ENCODE results near the gene PPP2R5D. TPM values are rescaled to one million over a fixed set of nuclear protein-coding genes. Genes with fewer than 3 reads are reported as not detected.
A peak's percentile ranks its signal among the peaks of the same experiment; 100 is the strongest.

PPP2R5D gene
- total RNA-seq, 1 experiment from 2014 or later, result 52.7 TPM

DNA sequence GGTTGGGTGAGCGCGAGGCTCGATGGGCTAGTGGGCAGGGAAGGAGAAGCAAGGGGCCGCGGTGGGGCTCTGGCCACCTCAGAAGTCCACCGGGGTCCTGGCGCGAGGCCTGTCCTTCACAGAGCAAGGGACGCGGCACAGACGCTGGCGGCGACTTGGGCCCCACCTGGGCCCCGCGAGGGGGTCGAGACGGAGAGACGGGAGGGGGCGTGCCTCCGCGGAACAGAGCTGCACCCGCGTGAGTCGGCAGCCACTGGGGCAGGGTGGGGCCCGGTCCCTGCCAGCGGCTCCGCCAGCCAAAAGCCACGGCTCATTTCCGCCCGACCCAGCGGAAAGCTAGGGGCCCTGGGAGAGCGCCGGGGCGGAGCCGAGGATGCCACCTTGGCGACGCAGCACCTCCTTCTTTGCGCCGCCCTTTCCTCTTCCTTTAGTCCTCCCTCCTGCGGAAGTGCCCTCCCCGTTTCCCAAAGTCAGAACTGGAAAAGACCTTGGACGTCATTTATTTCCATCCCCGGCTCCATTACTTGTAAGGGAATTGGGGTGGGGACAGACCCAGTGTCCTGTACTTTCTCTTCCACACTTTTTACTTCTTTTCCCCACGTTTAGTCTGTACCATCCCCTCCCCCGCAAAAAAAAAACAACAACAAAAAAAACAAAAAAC is 69.3 kb downstream of the PPP2R5D start, which contains the start of gene CUL7:
Gene CUL7, minus strand, starts transcription at position 307 of the 661 bp plus-strand sequence. CDS start 1,063 bp downstream, outside the sequence.
- CTCF ChIA-PET, result interaction anchor here (0.6 to 2.3 kb wide), 10 partner anchors 20 to 176 kb away, joined by 3 to 22 read pairs (median 4); partner anchors contain the start of genes CNPY3, DNPH1, GNMT and PTK7
- peaks cover 39% of the 10 kb centered on the region for H3K36me3 Mint-ChIP-seq
- H3K4me1 Mint-ChIP-seq, result peaks cover 30% of the 10 kb centered on the region
- H3K27me3 Mint-ChIP-seq (ENCODE audit: low read depth), result no peaks in the 10 kb centered on the region
- DNase-seq (ENCODE audit: low spot score) (peak; percentile 86), ATAC-seq (peak; percentile 93)
- H3K4me3 Mint-ChIP-seq, result peak within 1 kb of the TSS; percentile 91
- POLR2A ChIA-PET, result interaction anchor here (0.6 to 2.5 kb wide), 10 partner anchors 18 to 440 kb away, joined by 3 to 13 read pairs (median 4); partner anchors contain the start of genes CRIP3, KLHDC3, RRP36 and SRF
- H3K9me3 Mint-ChIP-seq, result no peaks in the 10 kb centered on the region
- H3K27ac Mint-ChIP-seq, result peak within 1 kb of the TSS; percentile 95
- 0 out of 2 replicates have a peak, but pooled peaks have one; percentile 38 for TF ChIP-seq ESRRA (CRISPR knock-in tag; IDR thresholded peaks at IDR 0.05; ENCODE audit: borderline replicate concordance)
- TF ChIP-seq, protein P1, sequence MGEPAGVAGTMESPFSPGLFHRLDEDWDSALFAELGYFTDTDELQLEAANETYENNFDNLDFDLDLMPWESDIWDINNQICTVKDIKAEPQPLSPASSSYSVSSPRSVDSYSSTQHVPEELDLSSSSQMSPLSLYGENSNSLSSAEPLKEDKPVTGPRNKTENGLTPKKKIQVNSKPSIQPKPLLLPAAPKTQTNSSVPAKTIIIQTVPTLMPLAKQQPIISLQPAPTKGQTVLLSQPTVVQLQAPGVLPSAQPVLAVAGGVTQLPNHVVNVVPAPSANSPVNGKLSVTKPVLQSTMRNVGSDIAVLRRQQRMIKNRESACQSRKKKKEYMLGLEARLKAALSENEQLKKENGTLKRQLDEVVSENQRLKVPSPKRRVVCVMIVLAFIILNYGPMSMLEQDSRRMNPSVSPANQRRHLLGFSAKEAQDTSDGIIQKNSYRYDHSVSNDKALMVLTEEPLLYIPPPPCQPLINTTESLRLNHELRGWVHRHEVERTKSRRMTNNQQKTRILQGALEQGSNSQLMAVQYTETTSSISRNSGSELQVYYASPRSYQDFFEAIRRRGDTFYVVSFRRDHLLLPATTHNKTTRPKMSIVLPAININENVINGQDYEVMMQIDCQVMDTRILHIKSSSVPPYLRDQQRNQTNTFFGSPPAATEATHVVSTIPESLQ (CRISPR knock-in tag; IDR thresholded peaks at IDR 0.05), result no peak
- peak; percentile 74 for TF ChIP-seq SP1 (CRISPR knock-in tag; conservative IDR thresholded peaks at IDR 0.05)
- no peak for TF ChIP-seq TCF7 (CRISPR knock-in tag; IDR thresholded peaks at IDR 0.05; ENCODE audit: low read depth)
- TF ChIP-seq, protein P2, sequence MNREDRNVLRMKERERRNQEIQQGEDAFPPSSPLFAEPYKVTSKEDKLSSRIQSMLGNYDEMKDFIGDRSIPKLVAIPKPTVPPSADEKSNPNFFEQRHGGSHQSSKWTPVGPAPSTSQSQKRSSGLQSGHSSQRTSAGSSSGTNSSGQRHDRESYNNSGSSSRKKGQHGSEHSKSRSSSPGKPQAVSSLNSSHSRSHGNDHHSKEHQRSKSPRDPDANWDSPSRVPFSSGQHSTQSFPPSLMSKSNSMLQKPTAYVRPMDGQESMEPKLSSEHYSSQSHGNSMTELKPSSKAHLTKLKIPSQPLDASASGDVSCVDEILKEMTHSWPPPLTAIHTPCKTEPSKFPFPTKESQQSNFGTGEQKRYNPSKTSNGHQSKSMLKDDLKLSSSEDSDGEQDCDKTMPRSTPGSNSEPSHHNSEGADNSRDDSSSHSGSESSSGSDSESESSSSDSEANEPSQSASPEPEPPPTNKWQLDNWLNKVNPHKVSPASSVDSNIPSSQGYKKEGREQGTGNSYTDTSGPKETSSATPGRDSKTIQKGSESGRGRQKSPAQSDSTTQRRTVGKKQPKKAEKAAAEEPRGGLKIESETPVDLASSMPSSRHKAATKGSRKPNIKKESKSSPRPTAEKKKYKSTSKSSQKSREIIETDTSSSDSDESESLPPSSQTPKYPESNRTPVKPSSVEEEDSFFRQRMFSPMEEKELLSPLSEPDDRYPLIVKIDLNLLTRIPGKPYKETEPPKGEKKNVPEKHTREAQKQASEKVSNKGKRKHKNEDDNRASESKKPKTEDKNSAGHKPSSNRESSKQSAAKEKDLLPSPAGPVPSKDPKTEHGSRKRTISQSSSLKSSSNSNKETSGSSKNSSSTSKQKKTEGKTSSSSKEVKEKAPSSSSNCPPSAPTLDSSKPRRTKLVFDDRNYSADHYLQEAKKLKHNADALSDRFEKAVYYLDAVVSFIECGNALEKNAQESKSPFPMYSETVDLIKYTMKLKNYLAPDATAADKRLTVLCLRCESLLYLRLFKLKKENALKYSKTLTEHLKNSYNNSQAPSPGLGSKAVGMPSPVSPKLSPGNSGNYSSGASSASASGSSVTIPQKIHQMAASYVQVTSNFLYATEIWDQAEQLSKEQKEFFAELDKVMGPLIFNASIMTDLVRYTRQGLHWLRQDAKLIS (CRISPR knock-in tag; IDR thresholded peaks at IDR 0.05; ENCODE audit: borderline replicate concordance), result peak; percentile 88; the same call in 1 of the 2 replicates
- 0 out of 2 replicates have a peak, but pooled peaks have one; percentile 45 for TF ChIP-seq CREB1 (CRISPR knock-in tag; IDR thresholded peaks at IDR 0.05)
- TF ChIP-seq NFE2L1 (CRISPR knock-in tag; IDR thresholded peaks at IDR 0.05), result peak; percentile 80; the same call in 1 of the 2 replicates
- TF ChIP-seq, protein P3, sequence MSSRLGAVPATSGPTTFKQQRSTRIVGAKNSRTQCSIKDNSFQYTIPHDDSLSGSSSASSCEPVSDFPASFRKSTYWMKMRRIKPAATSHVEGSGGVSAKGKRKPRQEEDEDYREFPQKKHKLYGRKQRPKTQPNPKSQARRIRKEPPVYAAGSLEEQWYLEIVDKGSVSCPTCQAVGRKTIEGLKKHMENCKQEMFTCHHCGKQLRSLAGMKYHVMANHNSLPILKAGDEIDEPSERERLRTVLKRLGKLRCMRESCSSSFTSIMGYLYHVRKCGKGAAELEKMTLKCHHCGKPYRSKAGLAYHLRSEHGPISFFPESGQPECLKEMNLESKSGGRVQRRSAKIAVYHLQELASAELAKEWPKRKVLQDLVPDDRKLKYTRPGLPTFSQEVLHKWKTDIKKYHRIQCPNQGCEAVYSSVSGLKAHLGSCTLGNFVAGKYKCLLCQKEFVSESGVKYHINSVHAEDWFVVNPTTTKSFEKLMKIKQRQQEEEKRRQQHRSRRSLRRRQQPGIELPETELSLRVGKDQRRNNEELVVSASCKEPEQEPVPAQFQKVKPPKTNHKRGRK (CRISPR knock-in tag; IDR thresholded peaks at IDR 0.05; ENCODE audit: borderline replicate concordance), result no peak
- TF ChIP-seq JAZF1 (CRISPR knock-in tag; IDR thresholded peaks at IDR 0.05), result no peak
- TF ChIP-seq, protein P4, sequence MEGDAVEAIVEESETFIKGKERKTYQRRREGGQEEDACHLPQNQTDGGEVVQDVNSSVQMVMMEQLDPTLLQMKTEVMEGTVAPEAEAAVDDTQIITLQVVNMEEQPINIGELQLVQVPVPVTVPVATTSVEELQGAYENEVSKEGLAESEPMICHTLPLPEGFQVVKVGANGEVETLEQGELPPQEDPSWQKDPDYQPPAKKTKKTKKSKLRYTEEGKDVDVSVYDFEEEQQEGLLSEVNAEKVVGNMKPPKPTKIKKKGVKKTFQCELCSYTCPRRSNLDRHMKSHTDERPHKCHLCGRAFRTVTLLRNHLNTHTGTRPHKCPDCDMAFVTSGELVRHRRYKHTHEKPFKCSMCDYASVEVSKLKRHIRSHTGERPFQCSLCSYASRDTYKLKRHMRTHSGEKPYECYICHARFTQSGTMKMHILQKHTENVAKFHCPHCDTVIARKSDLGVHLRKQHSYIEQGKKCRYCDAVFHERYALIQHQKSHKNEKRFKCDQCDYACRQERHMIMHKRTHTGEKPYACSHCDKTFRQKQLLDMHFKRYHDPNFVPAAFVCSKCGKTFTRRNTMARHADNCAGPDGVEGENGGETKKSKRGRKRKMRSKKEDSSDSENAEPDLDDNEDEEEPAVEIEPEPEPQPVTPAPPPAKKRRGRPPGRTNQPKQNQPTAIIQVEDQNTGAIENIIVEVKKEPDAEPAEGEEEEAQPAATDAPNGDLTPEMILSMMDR (IDR thresholded peaks at IDR 0.05), result no peak
- TF ChIP-seq, protein P5, sequence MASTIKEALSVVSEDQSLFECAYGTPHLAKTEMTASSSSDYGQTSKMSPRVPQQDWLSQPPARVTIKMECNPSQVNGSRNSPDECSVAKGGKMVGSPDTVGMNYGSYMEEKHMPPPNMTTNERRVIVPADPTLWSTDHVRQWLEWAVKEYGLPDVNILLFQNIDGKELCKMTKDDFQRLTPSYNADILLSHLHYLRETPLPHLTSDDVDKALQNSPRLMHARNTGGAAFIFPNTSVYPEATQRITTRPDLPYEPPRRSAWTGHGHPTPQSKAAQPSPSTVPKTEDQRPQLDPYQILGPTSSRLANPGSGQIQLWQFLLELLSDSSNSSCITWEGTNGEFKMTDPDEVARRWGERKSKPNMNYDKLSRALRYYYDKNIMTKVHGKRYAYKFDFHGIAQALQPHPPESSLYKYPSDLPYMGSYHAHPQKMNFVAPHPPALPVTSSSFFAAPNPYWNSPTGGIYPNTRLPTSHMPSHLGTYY (CRISPR knock-in tag; IDR thresholded peaks at IDR 0.05), result peak; percentile 91
- peak; percentile 94 for TF ChIP-seq NFATC4 (CRISPR knock-in tag; IDR thresholded peaks at IDR 0.05)
- TF ChIP-seq ZNF423 (CRISPR knock-in tag; IDR thresholded peaks at IDR 0.05), result no peak
- no peak for TF ChIP-seq ZNF263 (CRISPR knock-in tag; IDR thresholded peaks at IDR 0.05; ENCODE audit: low read depth)
- TF ChIP-seq, protein P6, sequence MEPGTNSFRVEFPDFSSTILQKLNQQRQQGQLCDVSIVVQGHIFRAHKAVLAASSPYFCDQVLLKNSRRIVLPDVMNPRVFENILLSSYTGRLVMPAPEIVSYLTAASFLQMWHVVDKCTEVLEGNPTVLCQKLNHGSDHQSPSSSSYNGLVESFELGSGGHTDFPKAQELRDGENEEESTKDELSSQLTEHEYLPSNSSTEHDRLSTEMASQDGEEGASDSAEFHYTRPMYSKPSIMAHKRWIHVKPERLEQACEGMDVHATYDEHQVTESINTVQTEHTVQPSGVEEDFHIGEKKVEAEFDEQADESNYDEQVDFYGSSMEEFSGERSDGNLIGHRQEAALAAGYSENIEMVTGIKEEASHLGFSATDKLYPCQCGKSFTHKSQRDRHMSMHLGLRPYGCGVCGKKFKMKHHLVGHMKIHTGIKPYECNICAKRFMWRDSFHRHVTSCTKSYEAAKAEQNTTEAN (CRISPR knock-in tag; IDR thresholded peaks at IDR 0.05), result no peak
- no peak for TF ChIP-seq GTF2I (CRISPR knock-in tag; conservative IDR thresholded peaks at IDR 0.05)
- TF ChIP-seq, protein P7, sequence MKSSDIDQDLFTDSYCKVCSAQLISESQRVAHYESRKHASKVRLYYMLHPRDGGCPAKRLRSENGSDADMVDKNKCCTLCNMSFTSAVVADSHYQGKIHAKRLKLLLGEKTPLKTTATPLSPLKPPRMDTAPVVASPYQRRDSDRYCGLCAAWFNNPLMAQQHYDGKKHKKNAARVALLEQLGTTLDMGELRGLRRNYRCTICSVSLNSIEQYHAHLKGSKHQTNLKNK (CRISPR knock-in tag; IDR thresholded peaks at IDR 0.05), result peak; percentile 88
- TF ChIP-seq, protein P8, sequence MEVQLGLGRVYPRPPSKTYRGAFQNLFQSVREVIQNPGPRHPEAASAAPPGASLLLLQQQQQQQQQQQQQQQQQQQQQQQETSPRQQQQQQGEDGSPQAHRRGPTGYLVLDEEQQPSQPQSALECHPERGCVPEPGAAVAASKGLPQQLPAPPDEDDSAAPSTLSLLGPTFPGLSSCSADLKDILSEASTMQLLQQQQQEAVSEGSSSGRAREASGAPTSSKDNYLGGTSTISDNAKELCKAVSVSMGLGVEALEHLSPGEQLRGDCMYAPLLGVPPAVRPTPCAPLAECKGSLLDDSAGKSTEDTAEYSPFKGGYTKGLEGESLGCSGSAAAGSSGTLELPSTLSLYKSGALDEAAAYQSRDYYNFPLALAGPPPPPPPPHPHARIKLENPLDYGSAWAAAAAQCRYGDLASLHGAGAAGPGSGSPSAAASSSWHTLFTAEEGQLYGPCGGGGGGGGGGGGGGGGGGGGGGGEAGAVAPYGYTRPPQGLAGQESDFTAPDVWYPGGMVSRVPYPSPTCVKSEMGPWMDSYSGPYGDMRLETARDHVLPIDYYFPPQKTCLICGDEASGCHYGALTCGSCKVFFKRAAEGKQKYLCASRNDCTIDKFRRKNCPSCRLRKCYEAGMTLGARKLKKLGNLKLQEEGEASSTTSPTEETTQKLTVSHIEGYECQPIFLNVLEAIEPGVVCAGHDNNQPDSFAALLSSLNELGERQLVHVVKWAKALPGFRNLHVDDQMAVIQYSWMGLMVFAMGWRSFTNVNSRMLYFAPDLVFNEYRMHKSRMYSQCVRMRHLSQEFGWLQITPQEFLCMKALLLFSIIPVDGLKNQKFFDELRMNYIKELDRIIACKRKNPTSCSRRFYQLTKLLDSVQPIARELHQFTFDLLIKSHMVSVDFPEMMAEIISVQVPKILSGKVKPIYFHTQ (CRISPR knock-in tag; IDR thresholded peaks at IDR 0.05), result peak; percentile 83; the same call in 1 of the 2 replicates
- TF ChIP-seq NR2C2 (CRISPR knock-in tag; IDR thresholded peaks at IDR 0.05), result no peak
- TF ChIP-seq ZNF232 (CRISPR knock-in tag; IDR thresholded peaks at IDR 0.05), result no peak
- TF ChIP-seq ZNF416 (CRISPR knock-in tag; IDR thresholded peaks at IDR 0.05), result peak; percentile 96
- no peak for TF ChIP-seq TEAD4 (CRISPR knock-in tag; IDR thresholded peaks at IDR 0.05)

Measured in WTC11 (cell line).